Pancreas (tissue), 10 donors: Measurements from ENCODE around the gene PPIE. TPM values are rescaled to one million over a fixed set of nuclear protein-coding genes. Genes with fewer than 3 reads are reported as not detected.
A peak's percentile ranks its signal among the peaks of the same experiment; 100 is the strongest.
"Not testable (repeated sequence)": the region's sequence is repeated elsewhere in the genome, so short reads cannot be mapped to it uniquely, and the experiment has no call there.

ENCODE experiments used
- ATAC-seq, 4 donors: fragments of 200-7000 bp; cut with Tn5 transposase; one replicate each; pipeline versions ENCODE4 v1.8.0 to v1.9.1; 2020; ENCODE audit warnings: mild to moderate bottlenecking in 4 of 4, moderate library complexity in 4 of 4
- DNase-seq, 6 donors: peaks; one replicate each; pipeline ENCODE4 v3.0.0-alpha.2; 2020
- FAIRE-seq: peaks from 2 replicates; lab custom pipeline; 2012; peaks lifted over from hg19 to GRCh38; lab: Jason Lieb, UNC
- H3K27ac ChIP-seq, 4 donors: fragments of 200-600 bp; sonication (generic); 1 replicate in 3 of 4; 2 replicates in 1 of 4; pipeline versions ENCODE4 v1.5.0 to v1.8.0; 2020
- H3K27me3 ChIP-seq, 4 donors: fragments of 200-600 bp; one replicate each; pipeline ENCODE4 v1.8.0; 2021
- H3K36me3 ChIP-seq, 3 donors: fragments of 200-600 bp; sonication (generic) in 1 of 3; one replicate each; pipeline versions ENCODE4 v1.5.0 to v1.8.0; 2020 to 2021
- H3K4me1 ChIP-seq, 3 donors: fragments of 200-600 bp; one replicate each; pipeline ENCODE4 v1.8.0; 2021
- H3K4me3 ChIP-seq, 4 donors: fragments of 200-600 bp; sonication (generic) in 2 of 4; one replicate each; pipeline versions ENCODE4 v1.5.0 to v1.8.0; 2020 to 2021
- H3K9me3 ChIP-seq, 4 donors: fragments of 200-600 bp; one replicate each; pipeline ENCODE4 v1.8.0; 2021
- WGBS, 2 donors: extraction: QIAGEN DNeasy Blood & Tissue Kit; methylation state at CpG; one replicate each; pipeline ENCODE4 v1.1.7; 2013; 5-methylcytosine and 5-hydroxymethylcytosine counted together
- intact Hi-C, 3 donors: fragments of 100-400 bp; cut with DNase I; formaldehyde crosslinking; loops; one replicate each; pipeline versions ENCODE4 v1.11.1 to v1.14.2; 2022
- polyA plus RNA-seq, 2 donors: library from polyadenylated mRNA; stranded (reverse); fragments of 200-250 nt; gene quantifications; one replicate each; pipeline ENCODE4 v1.2.3, GENCODE V29; 2013
- total RNA-seq, 6 donors: library from RNA; stranded (reverse); fragmentation: NEBNext Ultra II Directional in 4 of 6; extraction: Animal tissue kit (Norgen Biotek cat#: 25700) in 4 of 6; gene quantifications; one replicate each; pipeline versions ENCODE4 v1.2.1 to v1.2.4, GENCODE V29; 2021 to 2023
- TF ChIP-seq, protein P1 (sequence below), 4 donors: fragments of 200-600 bp; sonication (generic) in 3 of 4; IDR thresholded peaks; one replicate each; pipeline versions ENCODE4 v1.5.0 to v1.8.0; 2021; ENCODE audit warnings: antibody characterized with exemption in 4 of 4
- donor health status: healthy with polysubstance abuse.
- donor health status: DM: no; HTN: no; CAD: no; lungs with moderate emphysema.
- donor health status: DM: no; HTN: no; CAD: no.
- donor health status: control.
- donor health status: control.
- donor health status: Bipolar disorder and iron deficiency.
- donor health status: DM: yes; HTN: yes; CAD: no.
- donor health status: DM: no; HTN: no; CAD: no.
- donor health status: DM: no; HTN: no; CAD: no.
- donor health status: DM: yes; HTN: yes; CAD: no.

PPIE gene
- total and polyA plus RNA-seq, 8 donors, result 18.1 to 42.5 (median 27.1) TPM

DNA sequence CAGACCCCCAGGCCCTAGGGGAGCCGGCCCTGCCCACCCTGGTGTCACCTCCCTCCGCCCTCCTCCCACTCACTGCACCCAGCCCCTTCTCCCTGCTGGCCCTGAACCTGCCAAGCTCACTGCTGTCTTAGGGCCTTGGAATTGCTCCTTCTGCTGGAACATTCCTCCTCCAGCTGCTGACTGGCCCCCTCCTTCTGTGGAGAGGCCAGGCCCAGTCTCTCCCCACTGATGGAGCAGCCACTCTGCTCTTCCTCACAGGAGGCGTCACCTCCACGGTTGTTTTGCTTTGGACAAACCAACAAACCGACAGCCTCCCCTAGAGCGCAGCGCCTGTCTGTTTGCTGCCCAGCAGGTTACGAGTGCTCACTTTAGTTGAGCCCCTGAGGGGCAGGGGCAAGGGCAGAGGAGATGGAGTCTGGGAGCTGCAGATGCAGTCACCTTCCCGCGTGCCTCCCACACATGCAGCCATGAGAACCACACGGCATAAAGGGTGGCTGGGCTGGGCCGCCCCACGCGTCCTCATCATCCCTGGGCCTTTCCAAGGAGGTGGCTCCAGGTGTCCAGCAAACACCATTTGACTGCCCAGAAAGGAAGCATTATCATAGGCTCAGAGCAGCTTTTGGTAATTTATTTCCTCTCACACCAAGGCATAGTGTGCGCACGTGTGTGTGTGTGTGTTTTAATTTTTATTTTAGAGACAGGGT lies 23.0 kb downstream of the PPIE start:
- peaks cover 0 to 8% (median 0%) of the 10 kb centered on the region in 3 donors for H3K36me3 ChIP-seq
- no peak for FAIRE-seq
- no peak for ATAC-seq
- WGBS, 2 donors, result 77% methylated on average over 16 of the region's 16 CpGs
- H3K4me3 ChIP-seq, result no peak overlapping the region
- TF ChIP-seq, protein P1, sequence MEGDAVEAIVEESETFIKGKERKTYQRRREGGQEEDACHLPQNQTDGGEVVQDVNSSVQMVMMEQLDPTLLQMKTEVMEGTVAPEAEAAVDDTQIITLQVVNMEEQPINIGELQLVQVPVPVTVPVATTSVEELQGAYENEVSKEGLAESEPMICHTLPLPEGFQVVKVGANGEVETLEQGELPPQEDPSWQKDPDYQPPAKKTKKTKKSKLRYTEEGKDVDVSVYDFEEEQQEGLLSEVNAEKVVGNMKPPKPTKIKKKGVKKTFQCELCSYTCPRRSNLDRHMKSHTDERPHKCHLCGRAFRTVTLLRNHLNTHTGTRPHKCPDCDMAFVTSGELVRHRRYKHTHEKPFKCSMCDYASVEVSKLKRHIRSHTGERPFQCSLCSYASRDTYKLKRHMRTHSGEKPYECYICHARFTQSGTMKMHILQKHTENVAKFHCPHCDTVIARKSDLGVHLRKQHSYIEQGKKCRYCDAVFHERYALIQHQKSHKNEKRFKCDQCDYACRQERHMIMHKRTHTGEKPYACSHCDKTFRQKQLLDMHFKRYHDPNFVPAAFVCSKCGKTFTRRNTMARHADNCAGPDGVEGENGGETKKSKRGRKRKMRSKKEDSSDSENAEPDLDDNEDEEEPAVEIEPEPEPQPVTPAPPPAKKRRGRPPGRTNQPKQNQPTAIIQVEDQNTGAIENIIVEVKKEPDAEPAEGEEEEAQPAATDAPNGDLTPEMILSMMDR (IDR thresholded peaks at IDR 0.05), result no peak
- no peaks in the 10 kb centered on the region for H3K4me1 ChIP-seq
- no peak for DNase-seq
- no peaks in the 10 kb centered on the region for H3K9me3 ChIP-seq
- H3K27me3 ChIP-seq, result no peaks in the 10 kb centered on the region
- H3K27ac ChIP-seq, result no peak overlapping the region
- intact Hi-C loops, result no loop called here

DNA sequence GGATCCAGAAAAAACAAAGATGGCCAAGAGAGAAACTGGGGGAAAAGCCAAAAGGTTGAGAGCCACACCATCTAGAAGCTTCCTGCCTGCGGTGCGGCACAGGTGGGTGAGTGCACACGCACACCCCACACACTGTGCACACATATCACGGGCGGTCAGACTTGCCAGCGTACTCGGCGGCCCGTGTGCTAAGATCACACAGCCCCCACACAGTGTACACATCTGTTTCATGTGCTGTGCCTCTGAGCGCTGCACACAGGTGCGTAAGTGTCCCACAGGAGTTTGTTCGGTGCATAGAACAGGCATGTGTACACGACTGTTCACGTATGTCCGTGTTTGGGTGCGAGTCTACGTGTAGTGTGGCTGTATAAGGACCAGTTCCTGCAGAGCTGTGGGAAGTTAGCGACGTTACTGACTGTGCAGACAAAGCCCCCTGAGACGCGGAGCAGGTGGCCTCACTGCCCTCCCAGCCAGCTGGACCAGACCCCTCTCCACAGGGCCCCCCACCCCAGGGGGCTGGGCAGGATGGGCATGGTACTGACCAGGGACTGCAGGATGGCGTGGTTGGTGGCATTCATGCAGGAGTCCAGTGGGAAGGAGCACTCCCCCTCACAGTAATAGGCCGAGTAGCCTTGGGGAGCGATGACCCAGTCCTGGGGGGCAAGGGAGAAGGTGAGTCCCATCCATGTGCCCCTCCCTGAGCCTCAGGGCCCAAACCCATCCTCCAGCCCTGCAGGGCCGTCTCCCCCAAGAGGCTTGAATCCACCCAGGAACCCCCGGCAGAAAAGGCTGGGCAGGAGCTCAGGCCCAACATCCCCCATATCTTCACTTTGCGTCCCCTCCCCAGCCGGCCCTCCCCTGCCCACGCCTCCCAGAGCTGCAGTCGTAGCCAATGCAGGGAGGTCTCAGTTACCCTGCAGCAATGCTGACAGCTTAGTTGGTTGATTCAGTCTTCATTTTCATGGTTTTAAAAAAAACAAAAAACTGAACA lies 24.2 kb downstream of the PPIE start:
- no peak for FAIRE-seq
- Histone ChIP-seq H3K27ac (no peak overlapping the region), H3K36me3 (peaks cover 0 to 4% (median 0%) of the 10 kb centered on the region in 3 donors), H3K9me3 (no peaks in the 10 kb centered on the region), H3K4me3 (no peak overlapping the region), H3K4me1 (no peaks in the 10 kb centered on the region), H3K27me3 (no peaks in the 10 kb centered on the region)
- WGBS, 2 donors, result 90 to 91% methylated on average over 29 to 30 of the region's 30 CpGs
- no peak for ATAC-seq
- TF ChIP-seq, protein P1 (IDR thresholded peaks at IDR 0.05), result no peak
- intact Hi-C loops, result no loop called here
- DNase-seq, result peak in 1 of 6 donors; percentile 52

DNA sequence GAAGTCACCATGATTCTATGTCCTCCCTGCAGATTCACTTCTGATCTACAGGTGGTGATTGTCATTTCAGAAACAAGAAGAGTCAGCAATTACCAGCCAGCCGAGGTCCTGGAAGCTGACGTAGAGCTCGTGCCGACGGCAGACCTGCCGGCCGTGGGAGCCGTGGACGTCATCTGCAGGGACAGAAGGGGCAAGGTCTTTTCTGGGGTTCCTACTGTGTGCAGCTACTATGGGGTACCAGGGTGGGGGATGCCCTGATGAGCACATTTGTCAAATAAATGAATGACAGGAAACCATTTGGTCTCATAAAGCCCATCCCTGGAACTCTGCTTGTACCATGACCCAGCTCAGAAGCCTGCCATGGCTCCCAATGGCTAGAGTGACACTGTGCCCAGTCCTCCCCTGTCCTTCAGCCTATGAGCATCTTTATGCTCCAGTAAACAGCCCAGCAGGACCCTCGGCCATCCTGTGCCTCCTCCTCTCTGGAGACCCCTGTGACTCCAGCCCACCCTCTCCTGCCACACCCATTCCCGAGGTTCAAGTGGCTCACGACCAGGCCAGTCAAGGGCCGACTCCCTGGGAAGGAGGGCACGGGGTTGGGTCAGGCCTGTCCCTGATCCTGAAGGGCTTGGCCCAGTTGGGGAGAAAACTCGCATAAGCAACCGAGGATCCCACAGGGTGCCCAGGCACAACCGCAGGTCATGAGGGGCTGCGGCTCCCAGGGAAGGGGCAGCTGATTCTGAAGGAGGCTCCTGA lies 25.1 kb downstream of the PPIE start:
- H3K9me3 ChIP-seq, H3K27me3 ChIP-seq, H3K4me1 ChIP-seq, FAIRE-seq, DNase-seq, H3K36me3 ChIP-seq, intact Hi-C loops, H3K4me3 ChIP-seq, H3K27ac ChIP-seq: not testable (repeated sequence)
- peak in 1 of 4 donors; percentile 4 for ATAC-seq
- 82 to 90% methylated on average over 15 of the region's 18 CpGs for WGBS, 2 donors

GRCh38 chr1:39764512-39764911 lies 25.8 kb downstream of the PPIE start:
- FAIRE-seq, intact Hi-C loops: not testable (repeated sequence)

DNA sequence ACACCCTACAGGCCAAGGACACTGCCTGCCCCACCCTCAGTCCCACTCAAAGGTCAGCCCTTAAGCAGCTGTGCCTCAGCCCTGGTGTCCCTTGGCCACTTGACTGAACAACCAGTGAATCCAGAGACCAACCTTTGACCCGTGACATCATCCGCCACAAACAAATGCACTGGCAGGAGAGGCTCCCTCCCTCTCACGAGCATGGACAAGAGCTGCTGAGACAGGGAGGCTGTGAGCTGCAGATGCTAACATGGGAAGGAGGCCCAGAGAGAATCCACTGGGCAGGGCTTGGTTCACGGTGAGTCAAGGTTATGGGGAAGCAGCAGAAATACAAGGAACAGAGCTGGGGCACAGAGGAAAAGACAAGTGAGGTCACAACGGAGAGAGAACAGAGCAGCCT lies 27.8 kb downstream of the PPIE start:
- H3K4me1 ChIP-seq, H3K36me3 ChIP-seq, H3K27me3 ChIP-seq, DNase-seq, H3K4me3 ChIP-seq, H3K27ac ChIP-seq, FAIRE-seq, intact Hi-C loops, H3K9me3 ChIP-seq: not testable (repeated sequence)
- 24 to 33% methylated on average over 1 of the region's 5 CpGs for WGBS, 2 donors
- ATAC-seq, result peak; percentile 18 to 69 (median 40)

More at GRCh38 chr1:39764512-39764911, 25.8 kb downstream of the PPIE start:
- 91 to 94% methylated on average over 7 to 15 of the region's 19 CpGs for WGBS, 2 donors
- H3K27me3 ChIP-seq, H3K36me3 ChIP-seq, H3K9me3 ChIP-seq, H3K4me3 ChIP-seq, DNase-seq, H3K4me1 ChIP-seq, H3K27ac ChIP-seq, ATAC-seq: not testable (repeated sequence)

DNA sequence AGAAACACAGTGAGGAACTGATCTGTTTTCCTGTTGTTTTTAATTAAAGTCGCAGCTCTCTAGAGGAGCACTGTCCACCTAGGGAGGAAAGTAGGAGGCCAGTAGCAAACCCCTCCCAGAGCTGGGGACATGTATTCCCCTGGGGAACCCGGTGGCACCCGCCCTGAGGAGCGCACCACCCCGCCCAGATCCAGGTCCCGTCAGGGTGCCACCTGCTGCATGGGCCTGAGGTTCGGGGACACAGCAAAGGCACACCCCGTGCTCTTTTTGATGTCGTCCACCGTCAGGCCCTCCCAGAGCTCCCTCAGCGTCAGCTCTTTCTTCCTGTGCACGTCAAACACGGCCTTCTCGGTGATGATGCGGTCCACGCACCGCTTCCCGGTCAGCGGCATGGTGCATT lies 30.8 kb downstream of the PPIE start:
- H3K27me3 ChIP-seq, intact Hi-C loops, H3K27ac ChIP-seq, H3K36me3 ChIP-seq, H3K9me3 ChIP-seq, H3K4me1 ChIP-seq, ATAC-seq, FAIRE-seq, H3K4me3 ChIP-seq: not testable (repeated sequence)
- peak in 1 of 6 donors; percentile 13 for DNase-seq
- WGBS, 2 donors, result 89 to 90% methylated on average over 17 to 18 of the region's 19 CpGs

- H3K36me3 ChIP-seq, H3K9me3 ChIP-seq, H3K4me3 ChIP-seq, DNase-seq, H3K27me3 ChIP-seq, intact Hi-C loops, FAIRE-seq, H3K27ac ChIP-seq, H3K4me1 ChIP-seq: not testable (repeated sequence)
- ATAC-seq, result peak in 3 of 4 donors; percentile 8 to 29 (median 17)
- WGBS, 2 donors, result 52 to 67% methylated on average over 12 to 22 of the region's 71 CpGs
These were observed 31.7 kb downstream of the PPIE start for GRCh38 chr1:39770100-39771021.

DNA sequence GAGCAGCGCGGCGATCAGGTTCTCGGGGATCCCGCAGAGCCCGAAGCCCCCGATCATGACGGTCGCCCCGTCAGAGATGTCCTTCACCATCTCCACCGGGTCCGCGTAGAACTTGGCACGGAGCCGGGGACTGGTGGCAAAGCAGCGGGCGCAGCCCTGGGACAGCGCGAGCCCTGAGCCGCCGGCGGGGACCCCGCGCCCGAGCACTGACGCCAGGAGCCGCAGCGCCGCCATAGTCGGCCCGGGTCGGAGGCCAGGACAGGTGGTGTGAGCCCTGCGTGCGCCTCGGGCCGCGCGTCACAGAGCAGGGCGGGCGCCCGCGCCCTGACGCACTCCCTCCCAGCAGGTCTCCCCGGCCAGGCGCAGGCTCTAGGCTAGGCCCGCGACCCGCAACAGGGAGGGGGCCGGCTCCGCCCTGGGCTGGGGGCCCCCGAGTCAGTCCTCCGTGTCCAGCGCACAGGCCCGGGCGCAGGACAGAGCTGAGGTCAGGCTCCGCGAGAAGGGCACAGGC lies 32.4 kb downstream of the PPIE start, which contains the start of gene OXCT2:
OXCT2 (minus strand) TSS at position 327 of the 511 bp plus-strand sequence; CDS start at position 234, 93 bp downstream.
- H3K4me1 ChIP-seq, FAIRE-seq, H3K9me3 ChIP-seq, H3K36me3 ChIP-seq, H3K4me3 ChIP-seq, H3K27ac ChIP-seq, H3K27me3 ChIP-seq, intact Hi-C loops: not testable (repeated sequence)
- 45% methylated on average over 11 to 51 of the region's 57 CpGs for WGBS, 2 donors
- ATAC-seq (peak in 3 of 4 donors; percentile 33 to 64 (median 60)), DNase-seq (peak in 1 of 6 donors; percentile 52)
